B cell (primary cell): ENCODE measurements around the gene SYNJ2.

ENCODE experiments used
- EZH2 ChIP-seq: IDR thresholded peaks from 2 replicates; pipeline ENCODE4 v1.6.1; 2012; ENCODE audit warnings: borderline replicate concordance, low read depth, mild to moderate bottlenecking, moderate library complexity, low read length; ENCODE audit not compliant: insufficient read depth, poor library complexity, severe bottlenecking
- TF ChIP-seq, protein P1 (sequence below): fragments of 200-600 bp; IDR thresholded peaks from one replicate; pipeline ENCODE4 v1.8.0; 2022; ENCODE audit warnings: antibody characterized with exemption, mild to moderate bottlenecking

DNA sequence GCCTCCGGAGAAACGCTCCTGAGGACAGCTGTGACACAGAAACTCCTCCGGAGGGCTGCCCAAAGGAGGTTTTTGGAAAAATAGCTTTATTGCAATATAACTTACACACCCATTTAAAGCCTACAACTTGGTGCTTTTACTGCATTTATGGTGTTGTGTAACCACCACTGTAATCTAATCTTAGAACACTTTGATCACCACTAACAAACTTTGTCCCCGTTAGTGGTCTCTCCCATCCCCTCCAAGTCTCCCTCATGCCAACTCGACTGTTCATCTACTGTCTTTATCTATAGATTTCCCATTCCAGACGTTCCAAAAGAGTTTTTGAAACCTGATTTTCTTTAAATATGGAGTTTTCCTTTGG is 62.8 kb downstream of the SYNJ2 start:
- TF ChIP-seq, protein P1, sequence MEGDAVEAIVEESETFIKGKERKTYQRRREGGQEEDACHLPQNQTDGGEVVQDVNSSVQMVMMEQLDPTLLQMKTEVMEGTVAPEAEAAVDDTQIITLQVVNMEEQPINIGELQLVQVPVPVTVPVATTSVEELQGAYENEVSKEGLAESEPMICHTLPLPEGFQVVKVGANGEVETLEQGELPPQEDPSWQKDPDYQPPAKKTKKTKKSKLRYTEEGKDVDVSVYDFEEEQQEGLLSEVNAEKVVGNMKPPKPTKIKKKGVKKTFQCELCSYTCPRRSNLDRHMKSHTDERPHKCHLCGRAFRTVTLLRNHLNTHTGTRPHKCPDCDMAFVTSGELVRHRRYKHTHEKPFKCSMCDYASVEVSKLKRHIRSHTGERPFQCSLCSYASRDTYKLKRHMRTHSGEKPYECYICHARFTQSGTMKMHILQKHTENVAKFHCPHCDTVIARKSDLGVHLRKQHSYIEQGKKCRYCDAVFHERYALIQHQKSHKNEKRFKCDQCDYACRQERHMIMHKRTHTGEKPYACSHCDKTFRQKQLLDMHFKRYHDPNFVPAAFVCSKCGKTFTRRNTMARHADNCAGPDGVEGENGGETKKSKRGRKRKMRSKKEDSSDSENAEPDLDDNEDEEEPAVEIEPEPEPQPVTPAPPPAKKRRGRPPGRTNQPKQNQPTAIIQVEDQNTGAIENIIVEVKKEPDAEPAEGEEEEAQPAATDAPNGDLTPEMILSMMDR: no peak
- TF ChIP-seq EZH2: no peak
